ENCODE measurements around the gene PEMT. TPM values are rescaled to one million over a fixed set of nuclear protein-coding genes. Genes with fewer than 3 reads are reported as not detected.

Gene PEMT
- total RNA-seq, 1 donor from 2014 or later, result 87.2 TPM

GRCh38 chr17:17570798-17571716 is 20.5 kb downstream of the PEMT start:
- Histone ChIP-seq H3K27me3 (ENCODE audit: control insufficient read depth, insufficient read depth, low read length) (no peaks in the 10 kb centered on the region), H3K36me3 (ENCODE audit: control insufficient read depth, insufficient read depth, low read length) (no peaks in the 10 kb centered on the region), H3K4me3 (ENCODE audit: low read depth, low read length) (no peak overlapping the region)
- TF ChIP-seq CTCF (IDR thresholded peaks at IDR 0.05; ENCODE audit: insufficient read depth, low read length, poor library complexity, severe bottlenecking), result no peak
- no peak for DNase-seq (ENCODE audit: low read depth)

GRCh38 chr17:17570140-17570797 is 21.2 kb downstream of the PEMT start:
- DNase-seq (ENCODE audit: low read depth), result no peak
- peak; percentile 64 for TF ChIP-seq CTCF (IDR thresholded peaks at IDR 0.05; ENCODE audit: insufficient read depth, low read length, poor library complexity, severe bottlenecking)
- H3K4me3 ChIP-seq (ENCODE audit: low read depth, low read length), result no peak overlapping the region
- H3K27me3 ChIP-seq (ENCODE audit: control insufficient read depth, insufficient read depth, low read length), result no peaks in the 10 kb centered on the region
- no peaks in the 10 kb centered on the region for H3K36me3 ChIP-seq (ENCODE audit: control insufficient read depth, insufficient read depth, low read length)

GRCh38 chr17:17569691-17570090 is 21.8 kb downstream of the PEMT start:
- no peak overlapping the region for H3K4me3 ChIP-seq (ENCODE audit: low read depth, low read length)
- DNase-seq (ENCODE audit: low read depth), result no peak
- H3K27me3 ChIP-seq (ENCODE audit: control insufficient read depth, insufficient read depth, low read length), result no peaks in the 10 kb centered on the region
- no peak for TF ChIP-seq CTCF (IDR thresholded peaks at IDR 0.05; ENCODE audit: insufficient read depth, low read length, poor library complexity, severe bottlenecking)
- no peaks in the 10 kb centered on the region for H3K36me3 ChIP-seq (ENCODE audit: control insufficient read depth, insufficient read depth, low read length)

- no peaks in the 10 kb centered on the region for H3K36me3 ChIP-seq (ENCODE audit: control insufficient read depth, insufficient read depth, low read length)
- TF ChIP-seq CTCF (IDR thresholded peaks at IDR 0.05; ENCODE audit: insufficient read depth, low read length, poor library complexity, severe bottlenecking), result peak; percentile 86
- H3K4me3 ChIP-seq (ENCODE audit: low read depth, low read length), result no peak overlapping the region
- H3K27me3 ChIP-seq (ENCODE audit: control insufficient read depth, insufficient read depth, low read length), result no peaks in the 10 kb centered on the region
- no peak for DNase-seq (ENCODE audit: low read depth)
Measured at GRCh38 chr17:17568772-17569195, 22.7 kb downstream of the PEMT start.

GRCh38 chr17:17567631-17568030 is 23.9 kb downstream of the PEMT start:
- H3K36me3 ChIP-seq (ENCODE audit: control insufficient read depth, insufficient read depth, low read length), result no peaks in the 10 kb centered on the region
- H3K27me3 ChIP-seq (ENCODE audit: control insufficient read depth, insufficient read depth, low read length), result no peaks in the 10 kb centered on the region
- no peak for DNase-seq (ENCODE audit: low read depth)
- no peak overlapping the region for H3K4me3 ChIP-seq (ENCODE audit: low read depth, low read length)
- no peak for TF ChIP-seq CTCF (IDR thresholded peaks at IDR 0.05; ENCODE audit: insufficient read depth, low read length, poor library complexity, severe bottlenecking)
